ENCODE measurements around the gene PRM1. TPM values are rescaled to one million over a fixed set of nuclear protein-coding genes. Genes with fewer than 3 reads are reported as not detected.

The PRM1 gene
- total RNA-seq, 4 donors from 2014 or later: not detected

GRCh38 chr16:11319529-11320146 lies 38.5 kb upstream of the PRM1 start:
- Histone ChIP-seq H3K27me3 (no peaks in the 10 kb centered on the region), H3K4me1 (no peaks in the 10 kb centered on the region), H3K27ac (no peak overlapping the region), H3K9me3 (no peaks in the 10 kb centered on the region), H3K4me3 (no peak overlapping the region), H3K36me3 (no peaks in the 10 kb centered on the region)
- intact Hi-C loops (cut with DNase I): no loop called here
- DNase-seq: no peak
- TF ChIP-seq POLR2A (IDR thresholded peaks at IDR 0.05): no peak
- TF ChIP-seq CTCF (IDR thresholded peaks at IDR 0.05): no peak
- 56 to 64% methylated on average over 4 of the region's 8 CpGs for WGBS, 2 donors

- H3K4me3 ChIP-seq: no peak overlapping the region
- H3K9me3 ChIP-seq: no peaks in the 10 kb centered on the region
- intact Hi-C loops (cut with DNase I): no loop called here
- no peak for DNase-seq
- H3K36me3 ChIP-seq: no peaks in the 10 kb centered on the region
- no peaks in the 10 kb centered on the region for H3K27me3 ChIP-seq
- 91 to 93% methylated on average over 8 of the region's 8 CpGs for WGBS, 2 donors
- no peak overlapping the region for H3K27ac ChIP-seq
- TF ChIP-seq POLR2A (IDR thresholded peaks at IDR 0.05) (no peak), CTCF (IDR thresholded peaks at IDR 0.05) (no peak)
- no peaks in the 10 kb centered on the region for H3K4me1 ChIP-seq
Measured at GRCh38 chr16:11318817-11319216, 37.7 kb upstream of the PRM1 start.

GRCh38 chr16:11316331-11317015 lies 35.3 kb upstream of the PRM1 start:
- H3K9me3 ChIP-seq: no peaks in the 10 kb centered on the region
- TF ChIP-seq CTCF (IDR thresholded peaks at IDR 0.05) (no peak), POLR2A (IDR thresholded peaks at IDR 0.05) (no peak)
- no peak overlapping the region for H3K4me3 ChIP-seq
- H3K27ac ChIP-seq: no peak overlapping the region
- intact Hi-C loops (cut with DNase I): no loop called here
- DNase-seq: no peak
- WGBS, 2 donors: 81 to 87% methylated on average over 10 of the region's 23 CpGs
- H3K36me3 ChIP-seq: no peaks in the 10 kb centered on the region
- H3K4me1 ChIP-seq: peaks cover 0 to 16% (median 11%) of the 10 kb centered on the region in 3 donors
- no peaks in the 10 kb centered on the region for H3K27me3 ChIP-seq

GRCh38 chr16:11315510-11315909 lies 34.4 kb upstream of the PRM1 start:
- DNase-seq: no peak
- no peaks in the 10 kb centered on the region for H3K27me3 ChIP-seq
- no peak for TF ChIP-seq CTCF (IDR thresholded peaks at IDR 0.05)
- no peak for TF ChIP-seq POLR2A (IDR thresholded peaks at IDR 0.05)
- no peak overlapping the region for H3K4me3 ChIP-seq
- peaks cover 0 to 16% (median 11%) of the 10 kb centered on the region in 3 donors for H3K4me1 ChIP-seq
- H3K27ac ChIP-seq: no peak overlapping the region
- no peaks in the 10 kb centered on the region for H3K9me3 ChIP-seq
- intact Hi-C loops (cut with DNase I): no loop called here
- 47% methylated on average over 5 to 6 of the region's 13 CpGs for WGBS, 2 donors
- H3K36me3 ChIP-seq: no peaks in the 10 kb centered on the region

GRCh38 chr16:11314309-11314894 lies 33.3 kb upstream of the PRM1 start:
- intact Hi-C loops (cut with DNase I): no loop called here
- H3K4me3 ChIP-seq: no peak overlapping the region
- H3K27ac ChIP-seq: no peak overlapping the region
- no peaks in the 10 kb centered on the region for H3K36me3 ChIP-seq
- no peak for DNase-seq
- no peaks in the 10 kb centered on the region for H3K9me3 ChIP-seq
- no peak for TF ChIP-seq POLR2A (IDR thresholded peaks at IDR 0.05)
- no peak for TF ChIP-seq CTCF (IDR thresholded peaks at IDR 0.05)
- peaks cover 0 to 16% (median 11%) of the 10 kb centered on the region in 3 donors for H3K4me1 ChIP-seq
- H3K27me3 ChIP-seq: no peaks in the 10 kb centered on the region
- 88 to 92% methylated on average over 1 to 5 of the region's 8 CpGs for WGBS, 2 donors
